HG02870 (cell line): ENCODE results near the gene KIR2DL4.
"Not testable (repeated sequence)": the region's sequence is repeated elsewhere in the genome, so short reads cannot be mapped to it uniquely, and the experiment has no call there.

Experiments
- ATAC-seq: cut with Tn5 transposase; IDR thresholded peaks from one replicate; pipeline ENCODE4 v1.9.1; 2021; ENCODE audit warnings: mild to moderate bottlenecking, moderate library complexity; ENCODE audit not compliant: unreplicated experiment

Gene KIR2DL4

DNA sequence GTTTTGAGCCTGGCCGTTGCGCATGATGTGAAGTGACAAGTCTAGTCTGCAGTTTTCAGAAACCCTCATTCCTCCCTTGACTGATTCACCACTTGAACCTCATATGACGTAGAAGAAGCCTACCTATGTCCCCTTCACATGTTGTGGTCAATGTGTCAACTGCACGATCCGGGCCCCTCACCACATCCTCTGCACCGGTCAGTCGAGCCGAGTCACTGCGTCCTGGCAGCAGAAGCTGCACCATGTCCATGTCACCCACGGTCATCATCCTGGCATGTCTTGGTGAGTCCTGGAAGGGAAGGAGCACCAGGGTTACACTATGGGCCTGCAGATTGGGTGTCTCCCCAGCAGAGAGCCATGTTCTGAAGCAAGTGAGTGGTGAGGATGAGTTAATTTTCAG is at the start of gene KIR2DL4:
KIR2DL4 (plus strand) TSS at position 201 of the 400 bp plus-strand sequence; CDS start at position 243, 42 bp downstream.
- no peak for ATAC-seq

DNA sequence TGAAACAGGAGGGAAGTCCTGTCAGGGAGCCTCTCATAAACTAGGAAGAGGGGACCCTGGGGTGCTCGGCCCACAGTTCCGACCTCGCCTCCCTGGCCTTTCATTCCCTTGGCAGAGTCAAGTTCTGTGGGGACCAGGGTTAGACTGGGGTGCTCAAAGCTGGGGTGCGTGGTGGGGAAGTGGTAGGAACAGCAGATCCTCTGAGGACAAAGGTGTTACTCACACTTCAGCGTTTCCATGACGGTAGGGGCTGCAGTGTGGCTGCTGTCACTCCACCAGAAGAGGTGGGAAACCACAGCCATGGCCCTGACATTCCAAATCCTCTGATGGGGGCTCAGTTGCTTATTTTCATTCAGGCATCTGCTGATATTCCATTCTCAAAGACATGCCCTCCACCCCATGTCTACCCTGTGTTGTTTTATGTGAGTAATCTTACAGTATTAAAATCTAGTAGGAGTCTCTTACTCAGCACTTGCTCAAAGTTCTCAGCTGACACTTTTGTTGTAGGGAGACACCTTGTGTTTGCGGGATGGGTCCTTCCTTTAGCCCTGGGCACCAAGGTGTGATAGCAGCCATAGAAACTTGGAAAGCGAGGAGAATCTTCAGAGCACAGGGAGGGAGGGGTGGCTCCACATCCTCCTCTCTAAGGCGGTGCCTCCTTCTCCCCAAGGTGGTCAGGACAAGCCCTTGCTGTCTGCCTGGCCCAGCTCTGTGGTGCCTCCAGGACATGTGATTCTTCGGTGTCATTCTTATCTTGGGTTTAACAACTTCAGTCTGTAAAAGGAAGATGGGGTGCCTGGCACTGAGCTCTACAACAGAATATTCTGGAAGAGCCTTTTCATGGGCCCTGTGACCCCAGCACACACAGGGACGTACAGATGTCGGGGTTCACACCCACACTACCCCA is 47.0 kb upstream of the KIR2DL4 start:
- ATAC-seq = not testable (repeated sequence)

DNA sequence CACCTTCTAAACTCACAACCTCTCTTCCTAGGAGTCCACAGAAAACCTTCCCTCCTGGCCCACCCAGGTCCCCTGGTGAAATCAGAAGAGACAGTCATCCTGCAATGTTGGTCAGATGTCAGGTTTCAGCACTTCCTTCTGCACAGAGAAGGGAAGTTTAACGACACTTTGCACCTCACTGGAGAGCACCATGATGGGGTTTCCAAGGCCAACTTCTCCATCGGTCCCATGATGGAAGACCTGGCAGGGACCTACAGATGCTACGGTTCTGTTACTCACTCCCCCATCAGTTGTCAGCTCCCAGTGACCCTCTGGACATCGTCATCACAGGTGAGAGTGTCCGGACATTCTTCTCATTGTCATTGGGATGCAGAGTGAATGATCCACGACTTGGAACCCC is 44.8 kb upstream of the KIR2DL4 start:
- not testable (repeated sequence) for ATAC-seq

DNA sequence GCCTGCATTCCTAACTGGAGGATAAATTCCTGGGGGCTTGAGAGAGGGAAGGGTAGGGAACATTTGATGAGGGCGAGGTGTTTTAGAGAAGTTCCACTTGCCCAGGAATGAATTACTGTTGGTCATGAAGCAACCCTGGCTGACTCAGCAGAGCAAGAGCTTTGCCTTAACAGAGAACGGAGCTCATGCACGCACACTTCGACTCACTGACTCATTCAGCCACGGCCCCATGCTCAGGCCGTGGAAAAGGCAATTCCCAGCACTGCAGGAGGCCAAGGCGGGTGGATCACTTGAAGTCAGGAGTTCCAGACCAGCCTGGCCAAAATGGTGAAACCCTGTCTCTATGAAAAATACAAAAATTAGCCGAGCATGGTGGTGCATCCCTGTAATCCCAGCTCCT is 39.2 kb upstream of the KIR2DL4 start:
- not testable (repeated sequence) for ATAC-seq

DNA sequence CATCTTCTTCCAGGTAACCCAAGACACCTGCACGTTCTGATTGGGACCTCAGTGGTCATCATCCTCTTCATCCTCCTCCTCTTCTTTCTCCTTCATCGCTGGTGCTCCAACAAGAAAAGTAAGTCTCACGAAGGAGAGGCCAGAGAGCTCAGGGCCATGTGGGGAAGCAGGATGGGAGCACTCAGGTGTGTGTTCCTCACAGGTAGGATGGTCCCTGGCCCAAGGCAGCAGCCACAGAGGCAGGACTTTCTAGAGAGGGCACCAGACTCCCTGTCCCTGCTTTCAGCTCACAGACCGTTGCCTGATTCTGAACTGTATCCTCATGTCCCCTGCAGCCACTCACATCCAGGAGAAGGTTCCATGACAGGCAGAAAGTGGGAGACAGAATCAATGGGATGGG is 36.9 kb upstream of the KIR2DL4 start:
- ATAC-seq = not testable (repeated sequence)

DNA sequence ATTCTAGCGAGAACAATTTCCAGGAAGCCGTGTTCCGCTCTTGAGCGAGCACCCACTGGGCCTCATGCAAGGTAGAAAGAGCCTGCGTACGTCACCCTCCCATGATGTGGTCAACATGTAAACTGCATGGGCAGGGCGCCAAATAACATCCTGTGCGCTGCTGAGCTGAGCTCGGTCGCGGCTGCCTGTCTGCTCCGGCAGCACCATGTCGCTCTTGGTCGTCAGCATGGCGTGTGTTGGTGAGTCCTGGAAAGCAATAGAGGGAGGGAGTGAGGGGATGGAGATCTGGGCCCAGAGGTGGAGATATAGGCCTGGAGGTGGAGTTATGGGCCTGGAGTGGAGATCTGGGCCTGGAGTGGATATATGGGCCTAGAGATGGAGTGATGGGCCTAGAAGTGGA is 33.8 kb upstream of the KIR2DL4 start, which contains the start of gene KIR2DL1:
KIR2DL1 (plus strand) TSS at position 148 of the 400 bp plus-strand sequence; CDS start at position 206, 58 bp downstream.
- ATAC-seq = not testable (repeated sequence)

DNA sequence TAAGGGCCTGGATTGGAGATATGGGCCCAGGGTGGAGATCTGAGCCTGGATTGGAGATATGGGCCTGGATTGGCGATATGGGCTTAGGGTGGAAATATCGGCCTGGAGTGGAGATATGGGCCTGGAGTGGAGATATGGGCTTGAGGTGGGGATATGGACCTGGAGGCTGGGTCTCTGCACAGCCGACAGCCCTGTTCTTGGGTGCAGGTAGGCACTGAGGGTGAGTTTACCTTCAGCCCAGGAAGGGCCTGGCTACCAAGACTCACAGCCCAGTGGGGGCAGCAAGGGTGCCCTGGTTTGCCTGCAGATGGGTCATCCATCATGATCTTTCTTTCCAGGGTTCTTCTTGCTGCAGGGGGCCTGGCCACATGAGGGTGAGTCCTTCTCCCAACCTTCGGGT is 32.9 kb upstream of the KIR2DL4 start:
- ATAC-seq = not testable (repeated sequence)

DNA sequence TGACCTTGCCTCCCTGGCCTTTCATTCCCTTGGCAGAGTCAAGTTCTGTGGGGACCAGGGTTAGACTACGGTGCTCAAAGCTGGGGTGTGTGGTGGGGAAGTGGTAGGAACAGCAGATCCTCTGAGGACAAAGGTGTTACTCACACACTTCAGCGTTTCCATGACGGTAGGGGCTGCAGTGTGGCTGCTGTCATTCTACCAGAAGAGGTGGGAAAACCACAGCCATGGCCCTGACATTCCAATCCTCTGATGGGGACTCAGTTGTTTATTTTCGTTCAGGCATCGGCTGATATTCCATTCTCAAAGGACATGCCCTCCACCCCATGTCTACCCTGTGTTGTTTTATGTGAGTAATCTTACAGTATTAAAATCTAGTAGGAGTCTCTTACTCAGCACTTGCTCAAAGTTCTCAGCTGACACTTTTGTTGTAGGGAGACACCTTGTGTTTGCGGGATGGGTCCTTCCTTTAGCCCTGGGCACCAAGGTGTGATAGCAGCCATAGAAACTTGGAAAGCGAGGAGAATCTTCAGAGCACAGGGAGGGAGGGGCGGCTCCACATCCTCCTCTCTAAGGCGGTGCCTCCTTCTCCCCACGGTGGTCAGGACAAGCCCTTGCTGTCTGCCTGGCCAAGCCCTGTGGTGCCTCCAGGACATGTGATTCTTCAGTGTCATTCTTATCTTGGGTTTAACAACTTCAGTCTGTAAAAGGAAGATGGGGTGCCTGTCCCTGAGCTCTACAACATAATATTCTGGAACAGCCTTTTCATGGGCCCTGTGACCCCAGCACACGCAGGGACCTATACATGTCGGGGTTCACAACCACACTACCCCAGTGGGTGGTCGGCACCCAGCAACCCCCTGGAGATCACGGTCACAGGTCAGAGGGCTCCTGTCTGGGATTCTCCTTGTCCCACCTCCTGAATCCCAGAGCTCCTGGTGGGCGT is 32.1 kb upstream of the KIR2DL4 start:
- ATAC-seq = not testable (repeated sequence)

DNA sequence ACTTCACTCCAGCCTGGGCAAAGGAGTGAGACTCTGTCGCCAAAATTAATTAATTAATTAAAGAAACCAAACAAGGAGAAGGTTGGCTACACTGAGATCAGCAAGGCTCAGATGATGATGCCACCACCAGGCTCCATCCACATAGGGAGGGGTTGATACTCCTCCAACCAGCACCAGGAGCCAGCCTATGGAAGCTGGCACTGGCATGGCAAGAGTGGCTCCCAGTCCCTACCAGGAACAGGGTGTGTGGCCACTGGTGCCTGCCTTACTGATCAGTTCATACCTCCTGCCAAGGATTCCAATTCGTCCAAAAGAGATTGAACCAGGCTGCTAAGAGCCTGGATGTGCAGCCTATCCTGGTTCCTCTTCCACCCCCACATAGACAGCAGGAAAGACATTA is 30.7 kb upstream of the KIR2DL4 start:
- not testable (repeated sequence) for ATAC-seq

DNA sequence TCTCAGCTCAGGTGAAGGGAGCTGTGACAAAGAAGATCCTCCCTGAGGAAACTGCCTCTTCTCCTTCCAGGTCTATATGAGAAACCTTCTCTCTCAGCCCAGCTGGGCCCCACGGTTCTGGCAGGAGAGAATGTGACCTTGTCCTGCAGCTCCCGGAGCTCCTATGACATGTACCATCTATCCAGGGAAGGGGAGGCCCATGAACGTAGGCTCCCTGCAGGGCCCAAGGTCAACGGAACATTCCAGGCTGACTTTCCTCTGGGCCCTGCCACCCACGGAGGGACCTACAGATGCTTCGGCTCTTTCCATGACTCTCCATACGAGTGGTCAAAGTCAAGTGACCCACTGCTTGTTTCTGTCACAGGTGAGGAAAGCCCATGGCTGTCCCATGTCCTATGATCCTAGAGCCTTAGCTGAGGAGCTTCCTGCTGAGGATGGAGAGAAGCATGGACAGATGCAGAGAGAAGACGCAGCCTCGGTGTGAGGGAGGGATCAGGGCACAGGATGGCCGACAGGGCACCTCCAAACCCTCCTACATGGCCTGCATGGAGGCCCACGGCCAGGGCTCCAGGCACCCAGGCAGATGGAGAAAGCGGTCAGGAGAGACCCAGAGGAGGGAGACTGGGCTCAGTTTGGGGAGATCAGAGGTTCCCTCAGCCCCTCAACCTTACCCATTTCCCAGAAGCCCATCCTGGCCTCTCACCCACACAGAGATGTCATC is 28.2 kb upstream of the KIR2DL4 start:
- ATAC-seq = not testable (repeated sequence)

DNA sequence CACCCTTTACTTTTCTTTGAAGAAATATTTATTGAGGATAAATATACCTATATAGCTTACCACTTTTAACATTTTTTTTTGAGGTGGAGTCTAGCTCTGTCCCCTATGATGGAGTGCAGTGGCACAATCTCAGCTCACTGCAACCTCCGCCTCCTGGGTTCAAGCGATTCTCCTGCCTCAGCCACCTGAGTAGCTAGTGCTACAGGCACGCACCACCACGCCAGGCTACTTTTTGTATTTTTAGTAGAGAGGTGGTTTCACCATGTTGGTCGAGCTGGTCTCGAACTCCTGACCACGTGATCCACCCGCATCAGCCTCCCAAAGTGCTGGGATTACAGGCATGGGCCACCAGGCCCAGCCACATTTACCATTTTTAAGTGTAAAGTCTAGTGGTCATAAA is 27.6 kb upstream of the KIR2DL4 start:
- ATAC-seq = not testable (repeated sequence)

DNA sequence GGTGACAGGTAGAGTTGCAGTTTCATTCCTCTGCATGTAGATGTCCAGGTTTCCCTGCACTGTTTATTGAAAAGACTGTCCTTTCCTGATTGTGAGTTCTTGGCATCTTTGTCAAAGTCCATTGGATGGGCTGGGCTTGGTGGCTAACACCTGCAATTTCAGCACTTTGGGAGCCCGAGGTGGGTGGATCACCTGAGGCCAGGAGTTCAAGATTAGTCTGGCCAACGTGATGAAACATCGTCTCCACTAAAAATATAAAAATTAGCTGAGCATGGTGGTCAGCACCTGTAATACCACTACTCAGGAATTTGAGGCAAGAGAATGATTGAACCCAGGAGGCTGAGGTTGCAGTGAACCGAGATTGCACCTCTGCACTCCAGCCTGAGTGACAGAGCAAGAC is 25.6 kb upstream of the KIR2DL4 start:
- not testable (repeated sequence) for ATAC-seq

DNA sequence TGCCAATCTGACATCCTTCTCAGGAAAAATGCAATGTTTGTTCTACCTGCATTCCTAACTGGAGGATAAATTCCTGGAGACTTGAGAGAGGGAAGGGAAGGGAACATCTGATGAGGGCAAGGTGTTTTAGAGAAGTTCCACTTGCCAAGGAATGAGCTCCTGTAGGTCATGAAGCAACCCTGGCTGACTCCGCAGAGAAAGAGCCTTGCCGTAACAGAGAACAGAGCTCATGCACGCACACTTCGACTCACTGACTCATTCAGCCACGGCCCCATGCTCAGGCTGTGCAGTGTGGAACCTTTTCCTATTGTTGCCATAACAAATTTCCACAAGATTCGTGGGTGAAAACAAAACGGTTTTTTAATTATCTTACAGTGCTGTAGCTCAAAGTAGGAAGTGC is 24.5 kb upstream of the KIR2DL4 start:
- ATAC-seq = not testable (repeated sequence)

DNA sequence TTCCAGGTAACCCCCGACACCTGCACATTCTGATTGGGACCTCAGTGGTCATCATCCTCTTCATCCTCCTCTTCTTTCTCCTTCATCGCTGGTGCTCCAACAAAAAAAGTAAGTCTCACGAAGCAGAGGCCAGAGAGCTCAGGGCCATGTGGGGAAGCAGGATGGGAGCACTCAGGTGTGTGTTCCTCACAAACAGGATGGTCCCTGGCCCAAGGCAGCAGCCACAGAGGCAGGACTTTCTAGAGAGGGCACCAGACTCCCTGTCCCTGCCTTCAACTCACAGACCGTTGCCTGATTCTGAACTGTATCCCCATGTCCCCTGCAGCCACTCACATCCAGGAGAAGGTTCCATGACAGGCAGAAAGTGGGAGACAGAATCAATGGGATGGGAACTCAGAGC is 20.5 kb upstream of the KIR2DL4 start:
- ATAC-seq = not testable (repeated sequence)

DNA sequence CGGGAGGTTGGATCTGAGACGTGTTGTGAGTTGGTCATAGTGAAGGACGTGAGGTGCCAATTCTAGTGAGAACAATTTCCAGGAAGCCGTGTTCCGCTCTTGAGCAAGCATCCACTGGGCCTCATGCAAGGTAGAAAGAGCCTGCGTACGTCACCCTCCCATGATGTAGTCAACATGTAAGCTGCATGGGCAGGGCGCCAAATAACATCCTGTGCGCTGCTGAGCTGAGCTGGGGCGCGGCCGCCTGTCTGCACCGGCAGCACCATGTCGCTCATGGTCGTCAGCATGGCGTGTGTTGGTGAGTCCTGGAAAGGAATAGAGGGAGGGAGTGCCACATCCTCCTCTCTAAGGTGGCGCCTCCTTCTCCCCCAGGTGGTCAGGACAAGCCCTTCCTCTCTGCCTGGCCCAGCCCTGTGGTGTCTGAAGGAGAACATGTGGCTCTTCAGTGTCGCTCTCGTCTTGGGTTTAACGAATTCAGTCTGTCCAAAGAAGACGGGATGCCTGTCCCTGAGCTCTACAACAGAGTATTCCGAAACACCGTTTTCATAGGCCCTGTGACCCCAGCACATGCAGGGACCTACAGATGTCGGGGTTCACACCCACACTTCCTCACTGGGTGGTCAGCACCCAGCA is 17.2 kb upstream of the KIR2DL4 start:
- not testable (repeated sequence) for ATAC-seq

DNA sequence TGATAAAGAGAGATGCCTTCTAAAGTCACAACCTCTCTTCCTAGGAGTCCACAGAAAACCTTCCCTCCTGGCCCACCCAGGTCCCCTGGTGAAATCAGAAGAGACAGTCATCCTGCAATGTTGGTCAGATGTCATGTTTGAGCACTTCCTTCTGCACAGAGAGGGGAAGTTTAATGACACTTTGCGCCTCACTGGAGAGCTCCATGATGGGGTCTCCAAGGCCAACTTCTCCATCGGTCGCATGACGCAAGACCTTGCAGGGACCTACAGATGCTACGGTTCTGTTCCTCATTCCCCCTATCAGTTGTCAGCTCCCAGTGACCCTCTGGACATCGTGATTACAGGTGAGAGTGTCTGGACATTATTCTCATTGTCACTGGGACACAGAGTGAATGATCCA is 15.3 kb upstream of the KIR2DL4 start:
- ATAC-seq = not testable (repeated sequence)

DNA sequence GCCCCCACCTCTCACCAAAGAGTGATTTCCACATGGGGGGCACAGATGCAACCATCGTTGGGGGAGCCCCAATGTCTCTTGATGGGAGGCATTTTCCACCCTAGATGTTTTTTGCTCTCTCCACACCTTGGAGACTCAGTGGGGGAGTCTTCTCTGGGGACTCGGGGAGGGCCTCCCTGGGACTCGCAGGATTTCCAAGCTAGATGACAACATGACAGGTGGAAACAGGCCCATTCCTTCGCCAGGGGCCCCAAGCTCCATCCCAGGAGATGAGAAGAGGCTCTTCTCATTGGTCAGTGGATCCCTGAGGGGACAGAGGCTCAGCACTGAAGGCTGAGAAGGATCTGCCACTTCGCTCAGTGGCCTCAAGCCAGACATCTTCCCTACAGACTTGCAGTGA is 12.7 kb upstream of the KIR2DL4 start:
- no peak for ATAC-seq

DNA sequence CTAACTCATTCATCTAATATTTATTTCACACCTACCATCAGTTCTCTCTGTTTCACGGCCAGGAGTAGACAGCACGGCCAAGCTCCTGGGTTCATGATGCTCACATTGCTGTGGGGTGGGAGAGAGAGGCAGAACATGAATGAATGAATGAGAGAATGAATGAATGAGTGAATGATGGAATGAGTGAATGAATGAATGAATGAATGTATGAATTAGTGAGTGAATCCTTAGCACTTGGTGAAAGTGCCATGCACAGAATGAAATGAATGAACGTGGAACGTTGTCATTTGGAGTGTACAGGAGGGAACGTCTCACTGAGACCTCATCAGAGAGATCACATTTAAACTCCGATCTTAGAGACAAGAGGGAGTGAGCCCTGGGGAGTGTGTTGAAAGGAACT is 11.9 kb upstream of the KIR2DL4 start:
- ATAC-seq = no peak

DNA sequence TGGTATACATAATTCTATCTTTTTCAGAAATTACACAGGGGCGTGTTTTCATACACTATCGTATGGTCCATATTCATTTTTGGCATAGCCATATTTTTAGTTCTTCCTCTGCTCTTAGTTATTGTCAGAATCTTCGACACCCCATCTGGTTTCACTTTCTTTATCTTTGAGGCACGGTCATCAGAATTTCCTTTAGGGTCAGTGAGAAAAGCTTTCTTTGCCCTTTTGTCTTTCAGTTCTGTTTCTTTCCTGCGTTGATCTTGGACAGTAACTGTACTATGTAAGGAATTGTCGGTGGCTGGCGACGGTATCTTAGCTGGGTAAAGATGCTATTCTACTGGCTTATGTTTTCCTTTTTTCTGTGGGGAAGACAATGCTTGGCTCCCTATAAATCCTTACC is 10.6 kb upstream of the KIR2DL4 start:
- no peak for ATAC-seq

DNA sequence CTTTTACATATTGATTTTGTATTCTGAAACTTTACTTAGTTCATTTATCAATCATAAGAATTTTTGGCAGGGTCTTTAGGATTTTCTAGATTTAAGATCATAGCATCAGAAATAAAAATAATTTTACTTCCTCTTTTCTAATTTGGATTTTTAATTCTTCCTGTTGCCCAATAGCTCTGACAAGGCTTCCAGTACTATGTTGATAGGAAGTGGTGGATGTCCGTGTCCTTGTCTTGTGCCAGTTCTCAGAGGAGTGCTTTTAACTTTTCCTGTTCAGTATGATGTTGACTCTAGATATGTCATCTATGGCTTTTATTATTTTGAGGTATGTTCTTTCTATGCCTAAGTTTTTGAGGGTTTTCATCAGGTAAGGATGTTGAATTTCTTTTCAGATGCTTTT is 7.7 kb upstream of the KIR2DL4 start:
- ATAC-seq = no peak
